Stimulated activated CD4-positive, alpha-beta T cell treated with anti-CD3 and anti-CD28 coated beads, TNF-alpha, amount 100 ng/mL, for 24 hours (primary cell): ENCODE measurements around the gene WDR4.
"Not testable (repeated sequence)": the region's sequence is repeated elsewhere in the genome, so short reads cannot be mapped to it uniquely, and the experiment has no call there.

Experiments used
- DNase-seq, 3 experiments: peaks; one replicate each; pipeline ENCODE4 v3.0.0-alpha.2; 2020; ENCODE audit warnings: low read depth in 3 of 3

WDR4 gene

DNA sequence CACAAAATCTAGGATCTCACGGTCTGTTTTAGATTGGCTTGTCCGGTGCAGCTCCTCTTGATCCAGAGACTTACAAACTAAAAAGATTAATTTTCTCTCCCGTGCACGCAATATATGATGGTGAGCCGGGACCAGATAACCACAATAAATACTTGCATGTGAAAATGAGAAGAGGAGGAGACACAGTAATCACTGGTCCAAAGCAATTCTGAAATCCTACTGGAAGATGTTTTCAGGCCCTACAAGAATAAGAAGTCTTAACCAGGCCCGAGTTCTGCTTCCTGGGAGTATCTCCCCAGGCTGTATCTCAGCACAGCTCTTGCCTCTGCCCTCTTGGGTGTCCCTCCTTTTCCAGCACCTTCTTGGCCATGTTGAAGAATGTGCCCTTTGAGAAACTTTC lies 1.0 kb upstream of the WDR4 start:
- DNase-seq: no peak

DNA sequence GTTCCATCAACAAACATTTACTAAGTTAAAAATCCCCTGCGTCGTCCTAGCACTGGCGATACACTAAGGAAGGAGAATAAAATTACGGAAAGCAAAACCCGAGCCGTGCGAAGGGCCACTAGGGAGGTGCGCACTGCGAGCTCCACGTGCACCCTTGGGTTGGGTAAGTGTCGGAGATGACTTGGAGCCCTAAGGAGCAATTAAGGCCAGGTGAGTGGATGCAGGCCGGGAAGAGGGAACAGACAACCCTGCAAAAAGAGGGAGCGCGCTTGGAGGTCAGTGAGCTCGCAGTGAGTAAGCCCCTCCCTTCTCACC lies 704 bp downstream of the WDR4 start:
- no peak for DNase-seq

DNA sequence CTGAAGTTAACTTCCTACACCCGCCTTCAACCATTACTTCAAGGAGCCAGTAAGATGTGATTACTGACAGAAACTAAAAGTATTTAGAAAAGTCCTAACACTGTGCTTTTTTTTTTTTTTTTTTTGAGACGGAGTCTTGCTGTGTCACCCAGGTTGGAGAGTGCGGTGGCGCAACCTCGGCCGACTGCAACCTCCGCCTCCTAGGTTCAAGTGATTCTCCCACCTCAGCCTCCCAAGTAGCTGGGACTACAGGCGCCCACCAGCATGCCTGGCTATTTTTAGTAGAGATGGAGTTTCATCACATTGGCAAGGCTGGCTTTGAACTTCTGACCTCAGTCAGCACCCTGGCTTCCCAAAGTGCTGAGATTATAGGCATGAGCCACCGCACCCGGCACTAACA lies 3.5 kb downstream of the WDR4 start:
- not testable (repeated sequence) for DNase-seq

DNA sequence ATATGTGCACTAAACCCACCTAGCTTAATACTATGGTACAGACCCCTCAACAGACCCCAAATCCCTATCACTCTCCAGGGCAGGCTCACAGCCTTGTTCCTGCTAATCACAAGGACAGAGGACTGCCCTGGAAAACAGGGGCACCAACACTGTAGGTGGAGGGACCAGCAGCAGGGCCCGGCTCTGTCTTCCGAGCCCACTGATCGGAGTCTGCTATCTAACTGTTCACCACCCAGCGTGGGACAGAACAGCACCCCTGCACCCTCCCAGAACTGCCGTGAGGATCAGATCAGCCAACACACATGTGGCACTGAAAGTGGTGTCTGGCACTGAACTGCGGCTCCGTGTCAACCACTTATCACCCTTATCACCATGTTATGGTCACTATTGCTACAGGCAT lies 6.2 kb downstream of the WDR4 start:
- DNase-seq: no peak

DNA sequence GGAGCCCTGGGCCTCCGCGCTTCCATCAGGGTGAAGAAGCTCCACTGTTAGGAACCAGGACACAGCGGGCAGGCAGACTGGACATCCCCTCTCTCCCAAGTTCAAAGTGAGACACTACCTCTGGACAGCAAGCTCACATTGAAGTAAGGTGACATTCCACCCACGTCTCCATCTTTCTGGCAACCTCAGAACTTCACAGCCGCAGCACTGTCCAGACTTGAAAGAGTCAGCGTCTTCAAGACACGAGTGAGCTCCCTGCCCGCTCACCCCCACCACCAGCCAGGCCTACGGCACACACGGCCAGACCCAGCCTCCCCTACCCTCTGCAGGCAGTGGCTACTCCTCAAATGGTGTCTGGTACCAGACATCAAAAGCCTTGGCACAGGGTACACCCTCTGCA lies 11.1 kb downstream of the WDR4 start:
- no peak for DNase-seq

DNA sequence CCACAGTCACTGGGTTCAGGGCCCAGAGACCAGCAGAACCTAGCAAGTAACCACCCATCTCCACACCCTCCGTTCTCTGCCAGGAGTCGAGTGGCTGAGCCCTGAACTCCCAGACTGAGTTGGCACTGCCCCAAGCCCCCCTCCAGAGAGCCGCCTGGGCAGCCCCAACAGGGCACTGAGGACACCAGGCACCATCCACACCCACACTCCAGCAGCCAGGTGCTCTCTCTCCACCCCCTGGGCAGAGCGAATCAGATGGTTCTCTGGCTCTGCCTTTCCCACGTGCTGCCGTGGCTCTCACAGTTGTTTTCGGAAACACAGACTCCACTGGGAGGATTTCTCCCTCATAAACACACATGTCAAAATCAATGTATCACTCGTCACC lies 13.6 kb downstream of the WDR4 start:
- no peak for DNase-seq

DNA sequence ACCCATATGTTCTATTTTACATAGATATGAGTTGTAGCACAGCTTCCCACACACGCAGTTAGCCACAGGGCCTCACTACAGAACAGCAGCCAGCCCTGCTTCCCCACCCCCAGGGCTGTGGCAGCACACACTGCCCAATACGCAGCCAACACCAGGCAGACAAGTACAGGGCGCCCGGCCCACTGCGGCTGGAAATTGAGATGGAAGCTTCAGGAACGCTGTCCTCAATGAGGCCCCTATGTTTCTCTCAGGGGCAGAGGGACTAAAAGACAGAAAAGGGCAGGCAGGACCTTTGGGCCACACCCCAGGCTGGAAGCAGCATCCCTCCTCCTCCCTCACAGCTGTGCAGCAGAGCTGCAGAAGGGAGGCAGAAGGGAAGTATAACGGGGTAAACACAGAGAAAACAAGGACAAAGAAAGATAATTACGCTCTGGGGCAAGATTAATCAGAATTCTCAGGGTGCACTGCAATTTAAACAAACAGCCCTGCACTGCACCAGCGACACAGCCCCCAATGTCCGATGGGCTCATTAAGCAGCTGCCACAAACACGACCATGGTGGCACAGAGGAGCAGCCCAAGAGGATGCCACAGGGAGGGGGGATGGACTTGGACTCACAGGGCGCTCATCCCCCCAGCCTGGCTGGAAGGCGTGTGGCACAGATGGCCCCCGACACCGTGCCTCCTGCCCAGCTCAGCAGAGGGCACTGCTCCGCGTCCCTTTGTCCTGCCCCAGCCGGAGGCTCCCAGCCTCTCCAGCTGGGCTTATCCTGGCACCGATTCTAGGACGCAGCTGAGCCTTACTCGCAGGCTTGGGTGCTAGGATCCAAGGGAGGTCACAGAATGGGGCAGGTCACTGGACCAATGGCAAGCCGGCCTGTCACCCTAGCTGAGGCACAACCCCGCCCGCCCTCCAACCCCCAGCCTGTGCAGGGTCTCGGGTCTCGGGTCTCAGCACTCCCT lies 14.2 kb downstream of the WDR4 start:
- no peak for DNase-seq

DNA sequence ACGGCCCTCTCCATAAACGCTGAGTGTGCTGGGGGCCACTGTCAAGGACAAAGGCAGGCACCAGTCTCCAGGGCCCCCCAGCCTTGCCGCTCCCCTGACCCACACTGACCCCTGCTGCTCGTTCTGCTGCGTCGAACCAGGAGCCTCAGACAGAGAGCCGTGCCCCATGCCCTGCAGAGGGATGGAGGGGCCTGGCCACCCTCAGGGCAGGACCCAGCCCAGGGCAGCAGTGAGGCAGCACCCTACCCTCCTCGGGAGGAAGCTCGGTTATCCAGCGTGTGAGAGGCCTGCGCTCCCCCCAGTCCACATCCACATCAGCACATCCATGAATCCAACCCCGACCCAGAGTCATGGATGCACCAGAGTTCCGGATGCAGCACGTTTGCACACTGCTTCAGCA lies 15.1 kb downstream of the WDR4 start:
- DNase-seq: no peak

DNA sequence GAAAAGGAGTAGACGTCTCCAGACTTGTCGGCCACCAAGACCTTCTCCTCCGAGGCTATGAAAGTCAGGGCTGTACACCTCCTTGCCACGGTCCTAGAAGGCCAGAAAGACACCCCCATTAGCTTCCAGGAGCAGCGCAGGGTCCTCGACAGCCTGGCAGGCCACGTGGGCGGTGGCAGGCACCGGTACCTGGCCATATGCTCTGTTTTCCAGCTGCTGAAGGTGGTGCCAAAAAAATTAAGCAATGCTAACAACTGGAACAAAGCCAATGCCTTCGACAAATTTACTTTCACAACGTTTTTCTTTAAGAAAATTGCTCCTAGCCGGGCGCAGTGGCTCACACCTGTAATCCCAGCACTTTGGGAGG lies 15.9 kb downstream of the WDR4 start:
- DNase-seq: no peak

DNA sequence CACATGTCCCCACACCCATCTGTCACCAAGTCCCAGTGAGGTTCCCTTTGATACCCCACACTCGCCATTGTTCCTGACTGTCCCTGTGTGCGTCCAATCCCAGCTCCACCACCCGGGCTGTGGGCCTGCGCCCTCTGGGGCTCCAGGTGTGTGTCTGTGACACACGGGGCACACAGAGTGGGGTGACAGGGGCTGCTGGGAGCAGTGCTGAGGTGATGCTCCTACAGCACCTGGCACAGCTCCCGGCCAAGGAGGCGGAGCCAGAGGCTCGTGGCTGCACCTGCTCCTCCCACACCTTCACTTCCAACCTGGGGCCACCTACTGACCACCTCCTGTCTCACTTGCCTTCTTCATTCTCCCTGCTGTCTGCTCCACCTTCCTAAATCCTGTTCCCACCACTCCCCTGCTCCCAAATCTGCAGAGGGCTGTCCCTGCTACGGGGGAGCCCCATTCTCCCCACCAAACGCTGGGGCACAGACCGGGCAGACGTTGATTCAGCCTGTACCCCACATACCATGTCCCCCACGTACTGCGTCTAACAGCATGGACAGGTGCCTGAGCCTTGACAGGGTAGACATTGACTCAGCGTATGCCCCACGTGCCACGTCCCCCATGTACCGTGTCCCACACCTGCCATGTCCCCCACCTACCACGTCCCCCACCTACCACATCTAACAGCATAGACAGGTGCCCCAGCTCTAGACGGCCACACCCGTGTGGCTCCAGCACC lies 16.4 kb downstream of the WDR4 start:
- no peak for DNase-seq

DNA sequence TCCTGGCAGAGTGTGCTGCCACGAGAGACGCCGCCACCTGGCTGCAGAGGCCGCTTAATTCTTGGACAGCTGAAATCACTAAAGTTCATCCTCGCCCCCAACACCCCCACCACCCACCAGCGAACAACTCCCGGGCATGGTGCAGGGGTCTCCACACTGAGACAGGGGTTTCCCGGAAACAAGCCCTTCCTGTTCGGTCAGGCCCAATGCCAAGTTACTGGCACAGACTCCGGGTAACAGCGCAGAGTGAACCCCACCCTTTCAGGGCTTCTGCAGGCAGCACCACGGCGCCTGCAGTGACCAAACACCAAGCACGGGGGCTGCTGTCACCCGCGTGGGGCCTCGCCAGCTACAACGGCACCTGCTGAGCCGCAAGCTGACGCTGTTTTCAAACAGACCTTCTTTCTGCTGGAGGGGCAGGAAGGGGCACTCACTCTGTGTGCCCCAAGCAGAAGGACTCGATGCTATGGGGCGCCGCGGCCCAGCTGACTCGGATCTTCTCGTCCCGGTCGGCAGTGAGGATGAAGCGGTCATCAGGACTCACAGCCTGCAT lies 17.4 kb downstream of the WDR4 start:
- no peak for DNase-seq

DNA sequence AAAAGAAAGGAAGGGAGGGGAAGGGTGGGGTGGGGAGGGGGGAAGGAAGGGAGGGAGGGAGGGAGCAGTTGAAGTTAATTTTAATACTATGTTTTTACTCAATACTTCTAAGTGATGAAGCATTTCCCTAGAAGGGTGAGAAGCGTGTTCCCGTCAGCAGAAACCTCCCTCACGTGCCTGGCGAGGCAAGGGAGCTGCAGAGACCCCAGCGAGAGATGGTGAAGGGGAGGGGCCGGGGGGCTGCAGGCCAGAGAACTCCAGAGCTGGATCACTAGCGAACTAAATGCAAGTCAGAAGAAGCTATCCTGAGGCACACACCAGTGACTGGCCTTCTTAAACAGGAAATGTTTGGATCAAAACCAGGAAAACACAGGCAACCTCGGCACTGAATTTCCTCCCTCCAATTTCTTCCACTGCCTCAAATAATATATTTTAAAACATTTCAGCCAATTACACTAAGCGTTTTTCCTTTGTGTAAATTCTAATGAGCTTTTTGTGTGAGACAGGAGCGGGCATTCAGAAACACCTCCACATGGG lies 18.0 kb downstream of the WDR4 start:
- DNase-seq: no peak

DNA sequence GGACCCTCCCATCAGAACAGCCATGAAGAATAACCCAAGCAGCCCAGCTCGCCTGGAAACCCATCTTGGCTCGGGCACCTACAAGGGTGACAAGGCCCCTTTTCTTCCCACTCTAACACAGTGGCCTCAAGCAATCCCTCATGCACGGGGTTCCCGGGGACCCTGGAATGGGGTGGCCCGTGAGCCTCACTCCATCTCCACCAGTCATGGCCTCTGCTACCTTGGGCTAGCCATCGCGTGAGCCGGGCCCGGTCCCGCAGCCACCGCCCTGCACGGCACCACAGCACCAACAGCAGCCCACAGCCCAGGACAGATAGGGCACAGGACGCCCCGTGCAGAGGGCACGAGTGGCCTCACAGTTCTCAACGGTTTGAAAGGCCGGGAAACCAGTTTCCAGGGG lies 19.0 kb downstream of the WDR4 start:
- DNase-seq: no peak

DNA sequence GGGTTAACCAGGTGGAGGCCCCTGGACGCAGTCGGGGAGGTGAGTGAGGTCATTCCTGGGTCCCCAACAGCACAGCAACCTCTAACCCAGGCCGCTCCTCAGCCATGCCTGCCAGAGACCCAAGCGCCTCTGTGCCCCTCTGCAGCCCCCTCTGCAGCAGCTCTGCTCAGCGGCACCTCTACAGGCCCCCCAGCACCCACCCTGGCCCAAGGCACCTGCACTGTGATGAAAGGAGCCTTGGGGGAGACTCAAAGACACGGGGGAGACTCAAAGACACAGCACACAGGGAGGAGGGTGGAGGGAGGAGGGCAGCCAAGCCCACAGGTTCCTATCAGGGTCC lies 19.5 kb downstream of the WDR4 start:
- no peak for DNase-seq

DNA sequence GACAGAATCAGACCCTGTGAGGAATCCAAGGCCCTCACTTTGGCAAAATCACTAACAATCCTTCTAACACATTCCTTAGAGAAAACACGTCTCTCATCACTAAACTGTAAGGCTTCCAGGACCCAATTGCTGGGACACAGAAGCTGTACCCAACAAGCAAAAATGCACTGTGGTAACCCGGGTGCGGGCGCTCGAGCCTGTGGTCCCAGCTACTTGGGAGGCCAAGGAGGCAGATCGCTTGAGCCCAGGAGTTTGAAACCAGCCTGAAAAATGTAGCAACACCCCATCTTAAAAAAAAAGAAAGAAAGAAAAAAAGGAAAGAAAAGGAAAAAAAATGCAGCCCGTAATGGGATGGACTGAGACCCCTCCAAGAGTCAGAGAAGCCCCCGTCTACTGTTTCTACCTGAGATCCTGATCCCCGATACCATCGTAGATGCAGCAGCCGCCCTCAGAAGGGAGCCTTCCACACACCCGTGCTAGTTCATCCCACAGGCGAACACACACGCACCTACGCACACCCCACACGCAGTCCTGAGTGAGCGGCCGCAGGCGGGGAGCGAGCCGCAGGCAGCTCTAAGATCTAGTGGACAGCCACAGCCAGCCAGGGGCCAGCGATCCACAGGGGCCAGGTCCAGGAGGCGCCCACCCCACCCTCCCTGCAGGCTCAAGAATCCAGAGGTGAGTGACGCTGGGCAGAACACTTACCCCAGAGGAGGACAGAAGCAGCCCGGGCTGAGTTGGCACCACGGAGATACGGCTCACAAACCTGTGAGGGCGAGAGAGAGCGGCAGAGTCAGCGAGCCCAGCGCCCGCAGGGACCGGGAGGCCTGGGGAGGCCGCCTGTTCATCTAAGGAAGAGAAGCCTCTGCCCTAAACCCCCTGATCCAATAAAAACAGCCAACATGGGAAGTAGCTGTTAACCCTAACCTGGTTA lies 20.1 kb downstream of the WDR4 start:
- DNase-seq: no peak

DNA sequence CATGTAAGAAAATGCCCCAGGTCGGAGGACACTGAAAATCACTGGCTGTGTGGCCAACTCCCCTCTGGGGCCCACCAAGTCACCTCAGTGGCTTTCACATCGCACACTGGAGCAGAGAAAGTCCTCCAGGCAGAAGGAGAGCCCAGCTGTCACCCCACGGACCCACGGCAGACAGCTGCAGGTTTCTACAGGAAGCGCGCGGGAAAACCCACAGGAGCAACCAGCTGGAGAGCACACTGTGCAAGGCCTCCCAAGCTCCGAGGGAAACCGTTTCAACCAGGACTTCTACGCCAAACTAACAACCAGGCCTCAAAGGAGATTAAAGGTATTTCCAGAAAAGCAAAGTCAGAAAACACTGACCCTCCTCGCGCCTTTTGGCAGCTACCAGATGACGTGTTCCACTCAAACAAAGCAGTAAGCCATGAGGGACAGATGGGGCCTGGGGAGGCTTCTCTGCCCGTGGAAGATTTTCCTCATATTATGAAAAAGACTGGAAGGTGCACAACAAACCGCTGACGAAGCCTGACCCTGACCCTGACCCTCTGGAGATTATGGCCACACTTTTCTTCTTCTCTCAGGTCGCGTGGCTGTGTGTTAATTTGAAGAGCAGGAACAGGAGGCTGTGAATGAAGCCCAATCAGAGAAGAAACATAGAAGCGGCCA lies 21.0 kb downstream of the WDR4 start:
- DNase-seq: no peak

DNA sequence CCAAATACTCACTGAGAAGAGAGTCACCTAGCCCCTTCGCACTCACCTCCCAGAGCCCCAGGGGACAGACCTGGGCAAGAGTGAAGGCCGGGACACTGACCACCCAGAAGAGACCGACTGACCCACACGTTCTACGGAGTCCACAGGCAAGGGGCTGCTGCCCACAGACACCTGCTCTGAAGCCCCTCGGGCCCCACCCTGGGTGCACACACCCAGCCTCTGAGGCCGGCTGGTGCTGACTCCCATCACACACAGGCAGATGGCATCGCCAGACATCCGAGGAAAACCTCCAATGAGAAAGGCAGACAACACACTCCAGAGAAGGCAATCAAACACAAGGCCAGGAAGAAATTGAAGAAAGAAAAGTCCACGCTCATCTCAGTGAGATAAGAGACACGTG lies 22.1 kb downstream of the WDR4 start:
- no peak for DNase-seq

DNA sequence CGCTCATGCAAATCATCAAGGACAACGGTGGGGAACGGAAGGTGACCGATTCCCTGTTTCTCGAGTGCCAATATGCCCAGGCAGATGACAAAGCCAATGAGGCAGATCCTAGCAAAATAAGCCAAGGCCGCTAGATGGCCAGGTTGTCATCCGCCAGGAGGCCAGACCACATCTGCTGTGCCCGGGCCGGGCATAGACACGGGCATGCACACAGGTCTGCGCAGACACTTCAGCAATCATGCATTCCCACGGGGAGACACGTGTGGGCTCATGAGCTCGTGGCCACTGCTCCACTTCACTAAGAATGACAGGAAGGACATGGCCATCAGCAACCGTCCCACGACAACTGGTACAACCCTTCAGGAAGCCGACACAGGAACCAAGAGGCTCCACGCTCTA lies 23.4 kb downstream of the WDR4 start:
- no peak for DNase-seq

DNA sequence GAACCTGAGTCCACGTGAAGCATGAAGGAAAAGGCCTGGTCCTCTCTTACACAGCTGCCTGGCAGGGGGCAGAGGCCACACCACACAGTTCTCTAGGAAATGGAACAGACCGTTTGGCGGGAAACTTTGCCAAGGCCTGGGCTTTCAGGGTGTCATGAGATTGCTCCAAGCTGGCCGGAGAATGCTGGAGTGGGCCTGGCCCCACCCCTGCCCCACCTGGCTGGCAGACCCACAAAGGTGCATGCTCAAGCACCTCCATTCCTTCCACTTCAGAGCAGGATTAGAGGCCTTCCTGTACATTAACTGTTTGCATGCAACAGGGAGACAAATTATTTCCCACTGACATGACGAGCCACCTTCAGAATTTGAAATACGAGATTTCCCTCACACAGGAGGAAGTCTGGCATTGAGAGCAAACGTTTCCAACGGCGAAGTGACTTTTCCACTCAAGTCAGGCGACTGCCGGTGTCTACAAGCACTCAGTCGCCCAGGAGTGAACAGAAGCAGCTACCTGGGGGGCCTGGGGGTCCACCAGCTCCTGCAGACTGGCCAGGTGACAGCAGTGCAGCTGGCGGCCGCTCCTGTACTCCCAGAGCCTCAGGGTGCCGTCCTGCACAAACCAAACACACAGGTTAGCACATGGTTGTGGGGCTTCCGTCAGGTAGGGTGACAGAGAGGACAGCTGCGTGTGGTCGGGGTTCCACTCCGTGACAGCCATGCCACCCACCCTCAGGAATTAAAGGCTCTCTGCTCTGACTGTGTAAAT lies 24.0 kb downstream of the WDR4 start:
- DNase-seq: no peak

DNA sequence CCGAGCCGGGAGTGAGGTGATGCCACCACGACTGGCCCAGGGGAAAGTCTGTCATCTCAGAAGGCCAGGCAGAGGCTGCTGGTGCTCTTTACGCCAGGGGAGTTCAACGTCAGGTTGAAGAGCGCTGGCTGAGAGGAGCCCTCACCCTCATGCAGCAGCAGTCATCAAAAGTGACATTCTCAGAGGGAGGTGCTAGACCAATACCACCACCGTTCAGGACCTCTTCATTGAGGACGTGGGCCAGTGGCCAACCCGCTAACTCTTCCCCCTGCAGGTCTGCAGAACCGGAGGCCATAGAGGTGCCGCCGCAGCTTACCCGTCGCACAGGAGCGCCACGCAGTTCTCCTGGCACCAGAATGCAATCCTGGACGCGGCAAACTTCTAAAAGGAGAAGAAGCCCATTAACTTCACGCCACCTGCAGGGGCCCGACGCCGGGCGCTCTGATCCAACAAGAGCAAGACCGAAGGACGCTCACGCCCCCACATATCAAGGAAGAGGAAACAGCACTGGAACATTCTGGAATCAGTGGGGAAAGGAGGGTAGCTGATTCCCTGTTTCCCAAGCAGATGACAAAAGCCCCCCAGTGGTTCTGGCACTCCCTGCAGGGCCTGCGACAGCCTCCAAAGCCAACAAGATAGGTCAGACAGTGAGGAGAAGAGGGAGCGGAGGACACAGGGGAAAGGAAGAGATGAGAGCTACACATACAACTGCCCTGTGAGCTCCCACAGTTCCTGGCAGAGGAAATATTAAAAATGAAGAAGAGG lies 24.9 kb downstream of the WDR4 start:
- no peak for DNase-seq
